ENCODE measurements around the gene TRAP1. TPM values are rescaled to one million over a fixed set of nuclear protein-coding genes. Genes with fewer than 3 reads are reported as not detected.

TRAP1 gene
- total and polyA plus RNA-seq, 2 experiments from 2014 or later: 62.3 to 80.5 TPM

DNA sequence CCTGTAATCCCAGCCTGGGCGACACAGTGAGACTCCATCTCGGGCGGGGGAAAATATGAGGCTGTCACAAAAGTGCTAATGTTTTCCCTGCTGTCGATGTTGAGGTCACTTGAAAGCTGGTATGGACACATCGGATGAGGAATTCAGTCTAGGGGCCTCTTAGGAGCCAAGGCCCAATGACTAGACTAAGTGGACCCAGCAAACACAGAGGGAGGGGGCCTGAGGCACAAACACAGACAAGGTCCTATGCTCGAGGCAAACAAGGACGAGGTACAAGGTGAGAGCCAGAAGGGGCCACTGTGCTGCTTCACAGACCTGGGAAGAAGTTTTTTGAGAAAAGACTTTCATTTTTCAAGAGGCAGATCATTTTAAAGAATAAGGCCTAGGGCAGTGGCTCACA, 15.2 kb downstream of the TRAP1 start:
- H3K4me3 ChIP-seq: no peak overlapping the region
- no peaks in the 10 kb centered on the region for H3K36me3 ChIP-seq (replicated peaks; ENCODE audit: insufficient read depth, low read depth)
- DNase-seq (ENCODE audit: low spot score): no peak
- no peaks in the 10 kb centered on the region for H3K4me1 ChIP-seq (ENCODE audit: insufficient read depth)
- no peak overlapping the region for H2AFZ ChIP-seq
- H3K9me3 ChIP-seq (ENCODE audit: low read depth): no peaks in the 10 kb centered on the region
- H3K9me2 ChIP-seq (replicated peaks; ENCODE audit: insufficient read depth): no peaks in the 10 kb centered on the region
- WGBS (ENCODE audit: low lambda C conversion rate, missing lambda C conversion rate): 93% methylated on average over 7 of the region's 7 CpGs
- H4K20me1 ChIP-seq (ENCODE audit: insufficient read depth, poor library complexity, severe bottlenecking): no peaks in the 10 kb centered on the region
- peaks cover 61% of the 10 kb centered on the region for H3K79me2 ChIP-seq
- H3K27me3 ChIP-seq: no peaks in the 10 kb centered on the region
- TF ChIP-seq EZH2 (IDR thresholded peaks at IDR 0.05; ENCODE audit: borderline replicate concordance) (no peak), CTCF (IDR thresholded peaks at IDR 0.05; ENCODE audit: poor library complexity) (no peak), EZH2phosphoT487 (IDR thresholded peaks at IDR 0.05; ENCODE audit: low read depth, severe bottlenecking, unreplicated experiment) (no peak)
- H3K27ac ChIP-seq: no peak overlapping the region
- no peak overlapping the region for H3K4me2 ChIP-seq

DNA sequence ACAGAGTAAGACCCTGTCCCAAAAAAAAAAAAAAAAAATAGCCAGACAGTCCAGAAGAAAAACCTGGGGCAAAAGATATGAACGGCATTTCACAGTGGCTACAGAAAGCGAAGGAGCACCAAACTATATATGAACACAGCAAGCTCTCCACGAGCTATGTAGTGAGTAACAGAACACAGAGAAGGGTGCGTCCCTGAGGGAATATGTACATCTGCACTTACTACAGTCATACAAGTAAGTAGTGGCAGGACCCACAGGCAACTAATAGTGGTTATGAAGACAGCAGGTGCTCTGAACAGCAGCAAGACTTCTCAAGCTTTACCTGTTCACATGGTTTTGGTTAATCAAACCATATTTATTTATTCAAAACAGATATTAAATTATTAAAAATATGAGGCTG, 15.8 kb downstream of the TRAP1 start:
- Histone ChIP-seq H3K9me3 (ENCODE audit: low read depth) (no peaks in the 10 kb centered on the region), H3K36me3 (replicated peaks; ENCODE audit: insufficient read depth, low read depth) (no peaks in the 10 kb centered on the region), H3K9me2 (replicated peaks; ENCODE audit: insufficient read depth) (no peaks in the 10 kb centered on the region), H3K27ac (no peak overlapping the region), H2AFZ (no peak overlapping the region), H3K4me3 (no peak overlapping the region), H3K27me3 (no peaks in the 10 kb centered on the region), H3K4me1 (ENCODE audit: insufficient read depth) (peaks cover 2% of the 10 kb centered on the region), H4K20me1 (ENCODE audit: insufficient read depth, poor library complexity, severe bottlenecking) (no peaks in the 10 kb centered on the region), H3K4me2 (no peak overlapping the region), H3K79me2 (peaks cover 57% of the 10 kb centered on the region)
- TF ChIP-seq EZH2 (IDR thresholded peaks at IDR 0.05; ENCODE audit: borderline replicate concordance): no peak
- no peak for TF ChIP-seq CTCF (IDR thresholded peaks at IDR 0.05; ENCODE audit: poor library complexity)
- TF ChIP-seq EZH2phosphoT487 (IDR thresholded peaks at IDR 0.05; ENCODE audit: low read depth, severe bottlenecking, unreplicated experiment): no peak
- no peak for DNase-seq (ENCODE audit: low spot score)
- 91% methylated on average over 4 of the region's 4 CpGs for WGBS (ENCODE audit: low lambda C conversion rate, missing lambda C conversion rate)

DNA sequence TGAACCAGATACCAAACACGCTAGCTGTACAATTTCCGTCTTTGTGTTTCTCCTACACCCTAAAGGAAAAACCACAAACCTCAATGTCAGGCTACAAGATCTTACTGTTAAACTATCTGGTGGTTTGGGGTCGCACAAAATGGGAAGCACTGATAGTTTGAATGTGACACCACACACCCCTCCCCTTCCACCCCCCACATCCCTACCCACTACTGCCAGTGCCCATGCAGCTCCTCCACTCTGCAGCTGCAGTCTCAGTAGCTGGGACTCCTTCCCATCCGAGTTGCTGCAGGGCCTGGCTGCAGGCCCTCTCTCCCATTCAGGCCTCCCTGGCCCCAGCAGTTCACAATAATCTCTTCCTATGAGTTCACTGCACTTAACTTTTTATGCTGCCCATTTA, 18.4 kb downstream of the TRAP1 start:
- no peak overlapping the region for H3K27ac ChIP-seq
- no peak overlapping the region for H3K4me3 ChIP-seq
- peaks cover 53% of the 10 kb centered on the region for H3K79me2 ChIP-seq
- no peak overlapping the region for H2AFZ ChIP-seq
- no peaks in the 10 kb centered on the region for H3K36me3 ChIP-seq (replicated peaks; ENCODE audit: insufficient read depth, low read depth)
- TF ChIP-seq EZH2 (IDR thresholded peaks at IDR 0.05; ENCODE audit: borderline replicate concordance) (no peak), CTCF (IDR thresholded peaks at IDR 0.05; ENCODE audit: poor library complexity) (no peak), EZH2phosphoT487 (IDR thresholded peaks at IDR 0.05; ENCODE audit: low read depth, severe bottlenecking, unreplicated experiment) (no peak)
- DNase-seq (ENCODE audit: low spot score): no peak
- H3K27me3 ChIP-seq: no peaks in the 10 kb centered on the region
- no peak overlapping the region for H3K4me2 ChIP-seq
- H3K4me1 ChIP-seq (ENCODE audit: insufficient read depth): peaks cover 14% of the 10 kb centered on the region
- no peaks in the 10 kb centered on the region for H3K9me2 ChIP-seq (replicated peaks; ENCODE audit: insufficient read depth)
- H3K9me3 ChIP-seq (ENCODE audit: low read depth): no peaks in the 10 kb centered on the region
- 85% methylated on average over 4 of the region's 4 CpGs for WGBS (ENCODE audit: low lambda C conversion rate, missing lambda C conversion rate)
- H4K20me1 ChIP-seq (ENCODE audit: insufficient read depth, poor library complexity, severe bottlenecking): no peaks in the 10 kb centered on the region

Data from hepatocyte (in vitro differentiated cells).